ENCODE results near the gene APEH.

- TF ChIP-seq CTCF (IDR thresholded peaks at IDR 0.05) (no peak), POLR2A (IDR thresholded peaks at IDR 0.05) (no peak)
Observed at GRCh38 chr3:49638445-49638844, 35.7 kb upstream of the APEH start.
